Spleen (tissue), 7 donors: ENCODE measurements around the gene SORCS2.

Source experiments
- POLR2A ChIP-seq, 3 donors: fragments of 450-650 bp; IDR thresholded peaks; one replicate each; pipeline ENCODE4 v1.5.1; 2017; ENCODE audit warnings: antibody characterized with exemption in 3 of 3, mild to moderate bottlenecking in 1 of 3
- POLR2AphosphoS5 ChIP-seq, 3 donors: sonication (generic); formaldehyde crosslinking; IDR thresholded peaks; one replicate each; pipeline ENCODE4 v1.5.1; 2017; ENCODE audit warnings: antibody characterized with exemption in 3 of 3
- TF ChIP-seq, protein P1 (sequence below), 11 experiments: fragments of 200-600 bp in 7 of 11; fragments of 450-650 bp in 4 of 11; sonication (generic) in 4 of 11; IDR thresholded peaks in 8 of 11; conservative IDR thresholded peaks in 3 of 11; 1 replicate in 7 of 11; 2 replicates in 4 of 11; pipeline versions ENCODE4 v1.4.0 to v1.8.0; 2016 to 2021; ENCODE audit warnings: antibody characterized with exemption in 11 of 11, inconsistent platforms in 4 of 11, mild to moderate bottlenecking in 1 of 11
- donor health status: DM: no; HTN: no; CAD: no; lungs with moderate emphysema.
- donor health status: DM: no; HTN: no; CAD: no.
- donor health status: DM: no; HTN: no; CAD: no.

GRCh38 chr4:7364979-7365378 is 172.6 kb downstream of the SORCS2 start:
- TF ChIP-seq, protein P1, sequence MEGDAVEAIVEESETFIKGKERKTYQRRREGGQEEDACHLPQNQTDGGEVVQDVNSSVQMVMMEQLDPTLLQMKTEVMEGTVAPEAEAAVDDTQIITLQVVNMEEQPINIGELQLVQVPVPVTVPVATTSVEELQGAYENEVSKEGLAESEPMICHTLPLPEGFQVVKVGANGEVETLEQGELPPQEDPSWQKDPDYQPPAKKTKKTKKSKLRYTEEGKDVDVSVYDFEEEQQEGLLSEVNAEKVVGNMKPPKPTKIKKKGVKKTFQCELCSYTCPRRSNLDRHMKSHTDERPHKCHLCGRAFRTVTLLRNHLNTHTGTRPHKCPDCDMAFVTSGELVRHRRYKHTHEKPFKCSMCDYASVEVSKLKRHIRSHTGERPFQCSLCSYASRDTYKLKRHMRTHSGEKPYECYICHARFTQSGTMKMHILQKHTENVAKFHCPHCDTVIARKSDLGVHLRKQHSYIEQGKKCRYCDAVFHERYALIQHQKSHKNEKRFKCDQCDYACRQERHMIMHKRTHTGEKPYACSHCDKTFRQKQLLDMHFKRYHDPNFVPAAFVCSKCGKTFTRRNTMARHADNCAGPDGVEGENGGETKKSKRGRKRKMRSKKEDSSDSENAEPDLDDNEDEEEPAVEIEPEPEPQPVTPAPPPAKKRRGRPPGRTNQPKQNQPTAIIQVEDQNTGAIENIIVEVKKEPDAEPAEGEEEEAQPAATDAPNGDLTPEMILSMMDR (IDR thresholded peaks at IDR 0.05 in 8 of 11, conservative IDR thresholded peaks at IDR 0.05 in 3 of 11): no peak
- no peak for TF ChIP-seq POLR2A (IDR thresholded peaks at IDR 0.05)
- no peak for TF ChIP-seq POLR2AphosphoS5 (IDR thresholded peaks at IDR 0.05)
